Pancreas (tissue), 10 donors: ENCODE data around the gene LAMTOR2. TPM values are rescaled to one million over a fixed set of nuclear protein-coding genes. Genes with fewer than 3 reads are reported as not detected.
"Not testable (repeated sequence)": the region's sequence is repeated elsewhere in the genome, so short reads cannot be mapped to it uniquely, and the experiment has no call there.

Experiments
- ATAC-seq, 4 donors: fragments of 200-7000 bp; cut with Tn5 transposase; one replicate each; pipeline versions ENCODE4 v1.8.0 to v1.9.1; 2020; ENCODE audit warnings: mild to moderate bottlenecking in 4 of 4, moderate library complexity in 4 of 4
- DNase-seq, 6 donors: peaks; one replicate each; pipeline ENCODE4 v3.0.0-alpha.2; 2020
- FAIRE-seq: peaks from 2 replicates; lab custom pipeline; 2012; peaks lifted over from hg19 to GRCh38; lab: Jason Lieb, UNC
- H3K27ac ChIP-seq, 4 donors: fragments of 200-600 bp; sonication (generic); 1 replicate in 3 of 4; 2 replicates in 1 of 4; pipeline versions ENCODE4 v1.5.0 to v1.8.0; 2020
- H3K27me3 ChIP-seq, 4 donors: fragments of 200-600 bp; one replicate each; pipeline ENCODE4 v1.8.0; 2021
- H3K36me3 ChIP-seq, 3 donors: fragments of 200-600 bp; sonication (generic) in 1 of 3; one replicate each; pipeline versions ENCODE4 v1.5.0 to v1.8.0; 2020 to 2021
- H3K4me1 ChIP-seq, 3 donors: fragments of 200-600 bp; one replicate each; pipeline ENCODE4 v1.8.0; 2021
- H3K4me3 ChIP-seq, 4 donors: fragments of 200-600 bp; sonication (generic) in 2 of 4; one replicate each; pipeline versions ENCODE4 v1.5.0 to v1.8.0; 2020 to 2021
- H3K9me3 ChIP-seq, 4 donors: fragments of 200-600 bp; one replicate each; pipeline ENCODE4 v1.8.0; 2021
- CTCF ChIP-seq, 4 donors: fragments of 200-600 bp; sonication (generic) in 3 of 4; IDR thresholded peaks; one replicate each; pipeline versions ENCODE4 v1.5.0 to v1.8.0; 2021; ENCODE audit warnings: antibody characterized with exemption in 4 of 4
- WGBS, 2 donors: extraction: QIAGEN DNeasy Blood & Tissue Kit; methylation state at CpG; one replicate each; pipeline ENCODE4 v1.1.7; 2013; 5-methylcytosine and 5-hydroxymethylcytosine counted together
- intact Hi-C, 3 donors: fragments of 100-400 bp; cut with DNase I; formaldehyde crosslinking; loops; one replicate each; pipeline versions ENCODE4 v1.11.1 to v1.14.2; 2022
- polyA plus RNA-seq, 2 donors: library from polyadenylated mRNA; stranded (reverse); fragments of 200-250 nt; gene quantifications; one replicate each; pipeline ENCODE4 v1.2.3, GENCODE V29; 2013
- total RNA-seq, 6 donors: library from RNA; stranded (reverse); fragmentation: NEBNext Ultra II Directional in 4 of 6; extraction: Animal tissue kit (Norgen Biotek cat#: 25700) in 4 of 6; gene quantifications; one replicate each; pipeline versions ENCODE4 v1.2.1 to v1.2.4, GENCODE V29; 2021 to 2023
- donor health status: healthy with polysubstance abuse.
- donor health status: DM: no; HTN: no; CAD: no; lungs with moderate emphysema.
- donor health status: DM: no; HTN: no; CAD: no.
- donor health status: control.
- donor health status: control.
- donor health status: Bipolar disorder and iron deficiency.
- donor health status: DM: yes; HTN: yes; CAD: no.
- donor health status: DM: no; HTN: no; CAD: no.
- donor health status: DM: no; HTN: no; CAD: no.
- donor health status: DM: yes; HTN: yes; CAD: no.

Gene LAMTOR2
- total and polyA plus RNA-seq, 8 donors: 31.7 to 60.1 (median 33.2) TPM

GRCh38 chr1:156033011-156033410 is 21.6 kb upstream of the LAMTOR2 start:
- Histone ChIP-seq H3K27me3 (no peaks in the 10 kb centered on the region), H3K4me1 (no peaks in the 10 kb centered on the region), H3K36me3 (peaks cover 0 to 3% (median 0%) of the 10 kb centered on the region in 3 donors), H3K9me3 (no peaks in the 10 kb centered on the region), H3K27ac (no peak overlapping the region), H3K4me3 (no peak overlapping the region)
- 60 to 70% methylated on average over 6 of the region's 6 CpGs for WGBS, 2 donors
- TF ChIP-seq CTCF (IDR thresholded peaks at IDR 0.05): no peak
- ATAC-seq (no peak), FAIRE-seq (no peak), DNase-seq (no peak)
- intact Hi-C loops: no loop called here

- FAIRE-seq, H3K27me3 ChIP-seq, intact Hi-C loops, H3K4me3 ChIP-seq, H3K36me3 ChIP-seq, H3K27ac ChIP-seq, ATAC-seq, DNase-seq, H3K4me1 ChIP-seq, H3K9me3 ChIP-seq: not testable (repeated sequence)
- 86 to 92% methylated on average over 4 of the region's 4 CpGs for WGBS, 2 donors
Observed at GRCh38 chr1:156034991-156035390, 19.6 kb upstream of the LAMTOR2 start.

GRCh38 chr1:156042828-156043227 is 11.8 kb upstream of the LAMTOR2 start:
- intact Hi-C loops: no loop called here
- H3K4me3 ChIP-seq: no peak overlapping the region
- no peaks in the 10 kb centered on the region for H3K4me1 ChIP-seq
- no peak for TF ChIP-seq CTCF (IDR thresholded peaks at IDR 0.05)
- H3K9me3 ChIP-seq: no peaks in the 10 kb centered on the region
- no peak for FAIRE-seq
- no peak for ATAC-seq
- 74 to 81% methylated on average over 3 of the region's 3 CpGs for WGBS, 2 donors
- no peak overlapping the region for H3K27ac ChIP-seq
- H3K36me3 ChIP-seq: peaks cover 0 to 18% (median 5%) of the 10 kb centered on the region in 3 donors
- H3K27me3 ChIP-seq: no peaks in the 10 kb centered on the region
- DNase-seq: no peak

GRCh38 chr1:156045076-156045475 is 9.5 kb upstream of the LAMTOR2 start:
- Histone ChIP-seq H3K27me3 (no peaks in the 10 kb centered on the region), H3K9me3 (no peaks in the 10 kb centered on the region), H3K36me3 (peaks cover 0 to 18% (median 5%) of the 10 kb centered on the region in 3 donors), H3K4me3 (no peak overlapping the region), H3K4me1 (no peaks in the 10 kb centered on the region), H3K27ac (no peak overlapping the region)
- FAIRE-seq: no peak
- 93 to 99% methylated on average over 4 of the region's 4 CpGs for WGBS, 2 donors
- ATAC-seq: no peak
- DNase-seq: no peak
- intact Hi-C loops: no loop called here
- TF ChIP-seq CTCF (IDR thresholded peaks at IDR 0.05): no peak

GRCh38 chr1:156048663-156049258 is 5.8 kb upstream of the LAMTOR2 start:
- FAIRE-seq: no peak
- H3K27ac ChIP-seq: no peak overlapping the region
- WGBS, 2 donors: 88% methylated on average over 3 of the region's 3 CpGs
- H3K4me1 ChIP-seq: no peaks in the 10 kb centered on the region
- DNase-seq: no peak
- no peak overlapping the region for H3K4me3 ChIP-seq
- no peak for ATAC-seq
- H3K9me3 ChIP-seq: no peaks in the 10 kb centered on the region
- H3K27me3 ChIP-seq: no peaks in the 10 kb centered on the region
- no peaks in the 10 kb centered on the region for H3K36me3 ChIP-seq
- TF ChIP-seq CTCF (IDR thresholded peaks at IDR 0.05): no peak
- intact Hi-C loops: no loop called here
